CD14-positive monocyte (primary cell): ENCODE results near the gene COL25A1. TPM values are rescaled to one million over a fixed set of nuclear protein-coding genes. Genes with fewer than 3 reads are reported as not detected.

Experiments
- DNase-seq, 3 donors: peaks; one replicate each; pipeline ENCODE4 v3.0.0-alpha.2; 2011 to 2022
- H2AFZ ChIP-seq: 2 replicates; pipeline ENCODE4 v1.6.0; 2012; ENCODE audit warnings: mild to moderate bottlenecking, low read depth, low read length, inconsistent platforms; ENCODE audit not compliant: insufficient read depth, poor library complexity, severe bottlenecking
- H3K27ac ChIP-seq, 2 donors: 1 replicate in 1 of 2; 2 replicates in 1 of 2; pipeline ENCODE4 v1.5.1; 2012 to 2013; ENCODE audit warnings: low read length in 2 of 2, control low read depth in 1 of 2, inconsistent platforms in 1 of 2, low read depth in 1 of 2, mild to moderate bottlenecking in 1 of 2
- H3K27me3 ChIP-seq, 2 donors: one replicate each; pipeline versions ENCODE4 v1.6.0 to v1.6.1; 2011 to 2013; ENCODE audit warnings: low read length in 2 of 2; ENCODE audit not compliant: control insufficient read depth in 2 of 2, insufficient read depth in 2 of 2
- H3K36me3 ChIP-seq, 2 donors: replicated peaks in 1 of 2; 1 replicate in 1 of 2; 2 replicates in 1 of 2; pipeline versions ENCODE4 v1.5.1 to v1.6.1; 2012 to 2013; ENCODE audit warnings: low read length in 2 of 2, control low read depth in 1 of 2, inconsistent platforms in 1 of 2, mild to moderate bottlenecking in 1 of 2; ENCODE audit not compliant: insufficient read depth in 2 of 2, control insufficient read depth in 1 of 2
- H3K4me1 ChIP-seq, 2 donors: 1 replicate in 1 of 2; 2 replicates in 1 of 2; pipeline versions ENCODE4 v1.5.1 to v1.6.1; 2012 to 2013; ENCODE audit warnings: low read length in 2 of 2, control low read depth in 1 of 2, inconsistent platforms in 1 of 2, mild to moderate bottlenecking in 1 of 2, moderate library complexity in 1 of 2; ENCODE audit not compliant: insufficient read depth in 2 of 2, control insufficient read depth in 1 of 2
- H3K4me2 ChIP-seq: replicated peaks from 2 replicates; pipeline ENCODE3; 2012; ENCODE audit warnings: low read length, moderate library complexity, mild to moderate bottlenecking; ENCODE audit not compliant: poor library complexity, severe bottlenecking; ENCODE audit errors: extremely low read depth
- H3K4me3 ChIP-seq, 3 experiments: fragments of 200-600 bp in 1 of 3; sonication (generic) in 1 of 3; replicated peaks in 1 of 3; 1 replicate in 2 of 3; 2 replicates in 1 of 3; pipeline ENCODE4 v1.5.1; 2011 to 2013; ENCODE audit warnings: low read length in 3 of 3, mild to moderate bottlenecking in 3 of 3, control low read depth in 2 of 3, low read depth in 2 of 3, inconsistent platforms in 1 of 3, moderate library complexity in 1 of 3
- H3K79me2 ChIP-seq: 2 replicates; pipeline ENCODE4 v1.6.0; 2012; ENCODE audit warnings: mild to moderate bottlenecking, control low read depth, inconsistent platforms, low read length, moderate library complexity; ENCODE audit not compliant: insufficient read depth
- H3K9ac ChIP-seq: 2 replicates; pipeline ENCODE4 v1.6.0; 2017; ENCODE audit warnings: low read length, mild to moderate bottlenecking; ENCODE audit not compliant: insufficient read depth, poor library complexity, severe bottlenecking
- H3K9me3 ChIP-seq, 2 donors: replicated peaks in 1 of 2; 1 replicate in 1 of 2; 2 replicates in 1 of 2; pipeline versions ENCODE4 v1.5.1 to v1.6.1; 2012 to 2013; ENCODE audit warnings: low read length in 2 of 2, control low read depth in 1 of 2; ENCODE audit not compliant: control insufficient read depth in 1 of 2, insufficient read depth in 1 of 2
- H4K20me1 ChIP-seq: 2 replicates; pipeline ENCODE4 v1.6.0; 2012; ENCODE audit warnings: mild to moderate bottlenecking, low read length, control low read depth, moderate library complexity; ENCODE audit not compliant: insufficient read depth
- H3K27ac Mint-ChIP-seq, 7 donors: one replicate each; pipeline ENCODE4 v1.8.0; 2020; ENCODE audit warnings: mild to moderate bottlenecking in 7 of 7, mixed read lengths in 7 of 7, moderate library complexity in 6 of 7, inconsistent platforms in 2 of 7
- H3K27me3 Mint-ChIP-seq, 3 donors: one replicate each; pipeline ENCODE4 v1.8.0; 2021 to 2022; ENCODE audit warnings: low read depth in 3 of 3, mild to moderate bottlenecking in 3 of 3, mixed read lengths in 3 of 3, moderate library complexity in 3 of 3, inconsistent platforms in 1 of 3
- H3K36me3 Mint-ChIP-seq, 2 donors: one replicate each; pipeline ENCODE4 v1.8.0; 2020; ENCODE audit warnings: mixed read lengths in 2 of 2, inconsistent platforms in 1 of 2, mild to moderate bottlenecking in 1 of 2
- H3K4me1 Mint-ChIP-seq: one replicate; pipeline ENCODE4 v1.8.0; 2020; ENCODE audit warnings: mild to moderate bottlenecking, mixed read lengths
- H3K4me3 Mint-ChIP-seq, 2 donors: one replicate each; pipeline ENCODE4 v1.8.0; 2020; ENCODE audit warnings: mild to moderate bottlenecking in 2 of 2, mixed read lengths in 2 of 2, moderate library complexity in 1 of 2
- H3K9me3 Mint-ChIP-seq, 7 donors: one replicate each; pipeline ENCODE4 v1.8.0; 2020 to 2022; ENCODE audit warnings: mixed read lengths in 7 of 7, mild to moderate bottlenecking in 6 of 7, moderate library complexity in 6 of 7, inconsistent platforms in 2 of 7
- CTCF ChIP-seq: fragments of 200-600 bp; IDR thresholded peaks from one replicate; pipeline ENCODE4 v1.8.0; 2022; ENCODE audit warnings: antibody characterized with exemption, mild to moderate bottlenecking
- WGBS: methylation state at CpG from one replicate; pipeline ENCODE4 v1.1.5; 2013; ENCODE audit warnings: missing lambda C conversion rate; ENCODE audit not compliant: insufficient coverage; 5-methylcytosine and 5-hydroxymethylcytosine counted together
- intact Hi-C, 2 donors: fragments of 100-400 bp; cut with micrococcal nuclease; formaldehyde crosslinking; loops; one replicate each; pipeline versions ENCODE4 v1.15.0 to v1.15.1; 2023
- polyA plus RNA-seq, 3 donors: library from polyadenylated mRNA; depleted of rRNA in 1 of 3; unstranded in 2 of 3; stranded (reverse) in 1 of 3; fragments of 300-500 nt in 2 of 3; fragments of >200 nt in 1 of 3; fragmentation: Illumina TruSeq in 2 of 3; gene quantifications; 1 replicate in 2 of 3; 2 replicates in 1 of 3; pipeline ENCODE4 v1.2.3, GENCODE V29; 2012 to 2021

The COL25A1 gene
- polyA plus RNA-seq, 3 donors: not detected

- Histone ChIP-seq H3K9me3 (no peaks in the 10 kb centered on the region), H3K4me2 (no peak overlapping the region), H3K4me1 (no peaks in the 10 kb centered on the region), H2AFZ (no peak overlapping the region), H3K79me2 (no peaks in the 10 kb centered on the region), H3K4me3 (no peak overlapping the region), H3K36me3 (no peaks in the 10 kb centered on the region), H3K9ac (no peak overlapping the region), H3K27ac (no peak overlapping the region), H4K20me1 (no peaks in the 10 kb centered on the region), H3K27me3 (no peaks in the 10 kb centered on the region)
- WGBS: no CpG with 5 or more reads among the region's 2 CpGs
- no peak for TF ChIP-seq CTCF
- no peaks in the 10 kb centered on the region for H3K4me1 Mint-ChIP-seq
- no peak overlapping the region for H3K4me3 Mint-ChIP-seq
- DNase-seq: no peak
- peaks cover 0 to 2% (median 1%) of the 10 kb centered on the region in 3 donors for H3K27me3 Mint-ChIP-seq
- H3K9me3 Mint-ChIP-seq: peaks cover 0 to 1% (median 0%) of the 10 kb centered on the region in 7 donors
- H3K27ac Mint-ChIP-seq: no peak overlapping the region
- intact Hi-C loops: no loop called here
- no peaks in the 10 kb centered on the region for H3K36me3 Mint-ChIP-seq
Measured at GRCh38 chr4:108861334-108861733, 441.1 kb downstream of the COL25A1 start.

GRCh38 chr4:108854786-108855185 is 447.7 kb downstream of the COL25A1 start:
- H3K27me3 Mint-ChIP-seq: no peaks in the 10 kb centered on the region
- Histone ChIP-seq H3K4me2 (no peak overlapping the region), H3K4me1 (no peaks in the 10 kb centered on the region), H3K36me3 (no peaks in the 10 kb centered on the region), H2AFZ (no peak overlapping the region), H3K27me3 (no peaks in the 10 kb centered on the region), H3K79me2 (no peaks in the 10 kb centered on the region), H3K9ac (no peak overlapping the region), H3K27ac (no peak overlapping the region), H4K20me1 (no peaks in the 10 kb centered on the region), H3K4me3 (no peak overlapping the region), H3K9me3 (no peaks in the 10 kb centered on the region)
- no peaks in the 10 kb centered on the region for H3K4me1 Mint-ChIP-seq
- intact Hi-C loops: no loop called here
- H3K4me3 Mint-ChIP-seq: no peak overlapping the region
- H3K9me3 Mint-ChIP-seq: peaks cover 0 to 3% (median 0%) of the 10 kb centered on the region in 7 donors
- no peaks in the 10 kb centered on the region for H3K36me3 Mint-ChIP-seq
- TF ChIP-seq CTCF: no peak
- DNase-seq: no peak
- H3K27ac Mint-ChIP-seq: no peak overlapping the region
- no CpG with 5 or more reads among the region's 1 CpG for WGBS
